ENCODE results near the gene STAP2. TPM values are rescaled to one million over a fixed set of nuclear protein-coding genes. Genes with fewer than 3 reads are reported as not detected.
A peak's percentile ranks its signal among the peaks of the same experiment; 100 is the strongest.

STAP2 gene
- total and polyA plus RNA-seq, 12 donors, result 0.56 to 9.1 (median 2.1) TPM

DNA sequence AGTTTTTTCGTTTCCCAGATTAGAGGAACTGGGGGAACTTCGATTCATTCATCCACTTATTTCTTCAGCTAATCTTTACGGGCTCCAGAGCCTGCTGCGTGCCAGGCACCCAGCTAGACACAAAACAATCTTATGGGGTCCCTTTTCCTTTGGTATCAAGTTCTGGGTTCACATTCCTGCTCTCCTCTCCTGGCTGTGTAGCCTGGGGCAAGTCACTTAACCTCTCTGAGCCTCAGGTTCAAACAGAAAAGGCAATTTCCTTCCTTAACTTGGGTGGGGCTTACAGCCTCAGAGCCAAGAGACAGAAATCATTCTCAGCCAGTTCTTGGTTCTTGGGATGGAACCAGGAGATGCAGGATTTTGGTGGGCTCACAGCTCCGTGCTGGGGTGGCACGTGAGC, 53.7 kb downstream of the STAP2 start:
- intact Hi-C loops (cut with DNase I), result no loop called here
- 76% methylated on average over 6 of the region's 6 CpGs for WGBS, 2 donors
- Histone ChIP-seq H3K27me3 (peaks cover 11 to 55% (median 50%) of the 10 kb centered on the region in 7 donors), H3K4me1 (peaks cover 0 to 2% (median 1%) of the 10 kb centered on the region in 9 donors), H3K27ac (no peak overlapping the region), H3K36me3 (no peaks in the 10 kb centered on the region), H3K9me3 (no peaks in the 10 kb centered on the region), H3K4me3 (no peak overlapping the region)
- TF ChIP-seq, protein P1, sequence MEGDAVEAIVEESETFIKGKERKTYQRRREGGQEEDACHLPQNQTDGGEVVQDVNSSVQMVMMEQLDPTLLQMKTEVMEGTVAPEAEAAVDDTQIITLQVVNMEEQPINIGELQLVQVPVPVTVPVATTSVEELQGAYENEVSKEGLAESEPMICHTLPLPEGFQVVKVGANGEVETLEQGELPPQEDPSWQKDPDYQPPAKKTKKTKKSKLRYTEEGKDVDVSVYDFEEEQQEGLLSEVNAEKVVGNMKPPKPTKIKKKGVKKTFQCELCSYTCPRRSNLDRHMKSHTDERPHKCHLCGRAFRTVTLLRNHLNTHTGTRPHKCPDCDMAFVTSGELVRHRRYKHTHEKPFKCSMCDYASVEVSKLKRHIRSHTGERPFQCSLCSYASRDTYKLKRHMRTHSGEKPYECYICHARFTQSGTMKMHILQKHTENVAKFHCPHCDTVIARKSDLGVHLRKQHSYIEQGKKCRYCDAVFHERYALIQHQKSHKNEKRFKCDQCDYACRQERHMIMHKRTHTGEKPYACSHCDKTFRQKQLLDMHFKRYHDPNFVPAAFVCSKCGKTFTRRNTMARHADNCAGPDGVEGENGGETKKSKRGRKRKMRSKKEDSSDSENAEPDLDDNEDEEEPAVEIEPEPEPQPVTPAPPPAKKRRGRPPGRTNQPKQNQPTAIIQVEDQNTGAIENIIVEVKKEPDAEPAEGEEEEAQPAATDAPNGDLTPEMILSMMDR (IDR thresholded peaks at IDR 0.05), result no peak
- no peak for ATAC-seq
- no peak for DNase-seq

DNA sequence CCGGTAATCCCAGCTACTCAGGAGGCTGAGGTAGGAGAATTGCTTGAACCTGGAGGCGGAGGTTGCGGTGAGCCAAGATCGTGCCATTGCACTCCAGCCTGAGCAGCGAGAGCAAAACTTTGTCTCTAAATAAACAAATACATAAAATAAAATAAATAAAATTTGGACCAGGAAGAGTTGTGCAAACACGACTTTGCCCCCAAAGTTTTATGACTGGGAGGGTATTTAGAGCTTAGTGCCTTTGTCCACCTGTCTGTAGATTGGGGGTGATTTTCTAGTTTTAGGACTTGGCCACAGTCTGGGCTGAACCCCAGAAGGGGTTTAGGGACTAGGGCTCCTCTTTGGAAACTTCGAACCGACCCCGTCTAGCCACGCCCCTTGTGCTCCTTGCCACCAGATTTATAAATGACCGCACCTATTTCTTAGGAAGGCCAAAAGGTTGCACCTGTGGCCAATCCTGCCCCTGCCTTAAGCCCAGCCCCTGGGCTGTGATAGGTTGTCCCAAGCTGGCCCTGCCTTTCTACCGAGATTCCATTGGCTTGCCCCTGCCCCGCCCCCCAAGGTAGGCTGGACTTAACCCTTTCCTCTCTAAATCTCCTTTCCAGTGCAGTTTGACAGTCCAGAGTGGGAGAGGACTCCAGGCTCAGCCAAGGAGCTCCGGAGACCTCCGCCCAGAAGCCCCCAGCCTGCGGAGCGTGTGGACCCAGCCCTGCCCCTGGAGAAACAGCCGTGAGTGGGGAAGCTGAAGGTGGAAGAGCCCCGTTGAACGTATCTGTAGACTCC, 54.3 kb downstream of the STAP2 start:
- 53 to 54% methylated on average over 20 of the region's 20 CpGs for WGBS, 2 donors
- no peaks in the 10 kb centered on the region for H3K9me3 ChIP-seq
- no peaks in the 10 kb centered on the region for H3K36me3 ChIP-seq
- intact Hi-C loops (cut with DNase I), result no loop called here
- TF ChIP-seq, protein P1 (IDR thresholded peaks at IDR 0.05), result no peak
- H3K27me3 ChIP-seq, result peaks cover 17 to 61% (median 52%) of the 10 kb centered on the region in 7 donors
- H3K4me3 ChIP-seq, result no peak overlapping the region
- H3K27ac ChIP-seq, result no peak overlapping the region
- H3K4me1 ChIP-seq, result peaks cover 0 to 8% (median 8%) of the 10 kb centered on the region in 9 donors
- ATAC-seq (peak in 1 of 8 donors; percentile 37), DNase-seq (no peak)

DNA sequence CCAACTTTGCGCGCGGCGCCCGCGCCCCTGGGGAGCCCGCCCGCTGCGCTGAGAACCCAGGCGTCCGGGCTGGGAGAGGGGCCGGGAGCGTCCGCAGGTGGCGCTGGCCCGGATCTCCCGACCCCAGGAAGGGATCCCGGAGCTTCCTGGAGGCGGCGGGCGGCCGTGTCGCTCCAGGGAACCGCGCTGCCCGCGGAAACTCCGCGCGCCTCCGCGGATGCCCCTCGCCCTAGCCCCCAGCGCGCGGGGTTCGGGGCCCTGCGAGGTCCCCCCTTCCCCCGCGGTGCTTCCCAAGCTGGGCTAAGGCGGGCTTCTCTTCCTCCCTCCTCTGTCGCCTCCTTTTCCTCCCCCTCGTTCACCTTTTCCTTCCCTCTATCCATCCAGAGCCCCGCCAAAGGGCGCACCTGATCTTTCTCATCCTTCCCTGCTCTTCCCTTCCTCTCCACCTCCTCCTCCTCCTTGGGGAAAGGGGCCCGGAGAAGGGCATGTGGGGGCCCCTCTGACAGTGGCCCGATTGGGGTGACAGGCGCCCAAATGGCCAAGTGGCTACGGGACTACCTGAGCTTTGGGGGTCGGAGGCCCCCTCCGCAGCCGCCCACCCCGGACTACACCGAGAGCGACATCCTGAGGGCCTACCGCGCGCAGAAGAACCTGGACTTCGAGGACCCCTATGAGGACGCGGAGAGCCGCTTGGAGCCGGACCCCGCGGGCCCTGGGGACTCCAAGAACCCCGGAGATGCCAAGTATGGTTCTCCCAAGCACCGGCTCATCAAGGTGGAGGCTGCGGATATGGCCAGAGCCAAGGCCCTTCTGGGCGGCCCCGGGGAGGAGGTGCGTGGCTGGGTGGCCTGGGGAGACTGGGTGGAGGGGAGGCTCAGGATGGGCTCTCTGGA, 58.9 kb downstream of the STAP2 start:
- no peak for ATAC-seq
- TF ChIP-seq, protein P1 (IDR thresholded peaks at IDR 0.05), result no peak
- Histone ChIP-seq H3K4me3 (peak overlapping the region in 9 of 10 donors; percentile 22 to 51 (median 44)), H3K27ac (no peak overlapping the region), H3K36me3 (no peaks in the 10 kb centered on the region), H3K4me1 (peaks cover 0 to 18% (median 13%) of the 10 kb centered on the region in 9 donors), H3K27me3 (peaks cover 19 to 71% (median 60%) of the 10 kb centered on the region in 7 donors), H3K9me3 (no peaks in the 10 kb centered on the region)
- intact Hi-C loops (cut with DNase I), result loop anchor here in 3 of 10 donors (10.0 kb wide), 3 partner anchors 45 to 245 kb away; no protein-coding TSS in a partner anchor
- no peak for DNase-seq
- 2 to 3% methylated on average over 68 to 71 of the region's 71 CpGs for WGBS, 2 donors

DNA sequence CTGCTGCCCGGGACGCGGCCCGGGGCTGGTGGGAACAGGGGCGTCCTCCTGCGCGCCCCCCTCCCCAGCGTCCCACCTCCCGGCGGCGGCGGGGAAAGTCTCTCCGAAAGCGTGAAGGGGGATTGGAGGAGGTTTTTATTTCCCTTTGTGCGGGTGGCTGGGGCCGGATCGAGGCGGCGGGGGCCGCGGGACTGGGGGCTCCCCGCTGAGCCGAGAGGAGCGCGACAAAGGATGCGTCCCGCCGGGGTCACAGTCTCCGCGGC, 59.4 kb downstream of the STAP2 start:
- intact Hi-C loops (cut with DNase I), result loop anchor here in 3 of 10 donors (10.0 kb wide), 3 partner anchors 46 to 246 kb away; no protein-coding TSS in a partner anchor
- peaks cover 0 to 18% (median 13%) of the 10 kb centered on the region in 9 donors for H3K4me1 ChIP-seq
- no peak overlapping the region for H3K27ac ChIP-seq
- peaks cover 19 to 65% (median 54%) of the 10 kb centered on the region in 7 donors for H3K27me3 ChIP-seq
- 1% methylated on average over 27 to 30 of the region's 30 CpGs for WGBS, 2 donors
- no peaks in the 10 kb centered on the region for H3K36me3 ChIP-seq
- peak in 1 of 8 donors; percentile 58 for ATAC-seq
- H3K4me3 ChIP-seq, result peak overlapping the region in 9 of 10 donors; percentile 22 to 51 (median 44)
- no peak for DNase-seq
- TF ChIP-seq, protein P1 (IDR thresholded peaks at IDR 0.05), result no peak
- no peaks in the 10 kb centered on the region for H3K9me3 ChIP-seq

All from heart right ventricle (tissue), 16 donors.